ENCODE data around the gene TICRR.
A peak's percentile ranks its signal among the peaks of the same experiment; 100 is the strongest.
"Not testable (repeated sequence)": the region's sequence is repeated elsewhere in the genome, so short reads cannot be mapped to it uniquely, and the experiment has no call there.

Gene TICRR, protein sequence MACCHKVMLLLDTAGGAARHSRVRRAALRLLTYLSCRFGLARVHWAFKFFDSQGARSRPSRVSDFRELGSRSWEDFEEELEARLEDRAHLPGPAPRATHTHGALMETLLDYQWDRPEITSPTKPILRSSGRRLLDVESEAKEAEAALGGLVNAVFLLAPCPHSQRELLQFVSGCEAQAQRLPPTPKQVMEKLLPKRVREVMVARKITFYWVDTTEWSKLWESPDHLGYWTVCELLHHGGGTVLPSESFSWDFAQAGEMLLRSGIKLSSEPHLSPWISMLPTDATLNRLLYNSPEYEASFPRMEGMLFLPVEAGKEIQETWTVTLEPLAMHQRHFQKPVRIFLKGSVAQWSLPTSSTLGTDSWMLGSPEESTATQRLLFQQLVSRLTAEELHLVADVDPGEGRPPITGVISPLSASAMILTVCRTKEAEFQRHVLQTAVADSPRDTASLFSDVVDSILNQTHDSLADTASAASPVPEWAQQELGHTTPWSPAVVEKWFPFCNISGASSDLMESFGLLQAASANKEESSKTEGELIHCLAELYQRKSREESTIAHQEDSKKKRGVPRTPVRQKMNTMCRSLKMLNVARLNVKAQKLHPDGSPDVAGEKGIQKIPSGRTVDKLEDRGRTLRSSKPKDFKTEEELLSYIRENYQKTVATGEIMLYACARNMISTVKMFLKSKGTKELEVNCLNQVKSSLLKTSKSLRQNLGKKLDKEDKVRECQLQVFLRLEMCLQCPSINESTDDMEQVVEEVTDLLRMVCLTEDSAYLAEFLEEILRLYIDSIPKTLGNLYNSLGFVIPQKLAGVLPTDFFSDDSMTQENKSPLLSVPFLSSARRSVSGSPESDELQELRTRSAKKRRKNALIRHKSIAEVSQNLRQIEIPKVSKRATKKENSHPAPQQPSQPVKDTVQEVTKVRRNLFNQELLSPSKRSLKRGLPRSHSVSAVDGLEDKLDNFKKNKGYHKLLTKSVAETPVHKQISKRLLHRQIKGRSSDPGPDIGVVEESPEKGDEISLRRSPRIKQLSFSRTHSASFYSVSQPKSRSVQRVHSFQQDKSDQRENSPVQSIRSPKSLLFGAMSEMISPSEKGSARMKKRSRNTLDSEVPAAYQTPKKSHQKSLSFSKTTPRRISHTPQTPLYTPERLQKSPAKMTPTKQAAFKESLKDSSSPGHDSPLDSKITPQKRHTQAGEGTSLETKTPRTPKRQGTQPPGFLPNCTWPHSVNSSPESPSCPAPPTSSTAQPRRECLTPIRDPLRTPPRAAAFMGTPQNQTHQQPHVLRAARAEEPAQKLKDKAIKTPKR (N-terminal part only)

DNA sequence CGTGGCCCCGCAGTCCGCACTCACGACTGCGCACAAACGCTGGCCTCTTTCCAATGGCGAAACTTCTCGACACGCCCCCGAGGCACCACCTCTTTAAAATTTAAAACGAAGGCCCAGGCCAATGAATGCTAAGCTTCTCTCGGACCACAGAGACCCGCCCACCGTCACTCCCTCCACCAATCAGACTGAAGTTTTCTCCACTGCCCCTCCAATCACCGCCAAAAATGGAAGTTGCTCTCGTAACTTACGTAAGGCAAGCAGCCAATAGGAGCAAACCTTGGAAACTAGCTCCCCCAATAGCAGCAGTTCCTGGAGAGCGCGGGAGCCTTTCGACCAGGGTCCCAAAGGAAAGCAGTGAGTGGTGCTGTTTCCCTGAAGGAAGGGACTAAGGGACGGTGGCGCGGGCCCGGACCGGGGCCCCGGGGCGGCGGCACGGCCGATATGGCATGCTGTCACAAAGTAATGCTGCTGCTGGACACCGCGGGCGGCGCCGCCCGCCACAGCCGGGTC is at the start of gene TICRR:
TICRR (plus strand) TSS at position 324 of the 510 bp plus-strand sequence; CDS start at position 442, 118 bp downstream.
- peak; percentile 85 to 91 for DNase-seq (ENCODE audit: low read depth in 2 of 2, low spot score in 1 of 2)

GRCh38 chr15:89526181-89526580 is 49.1 kb upstream of the TICRR start:
- DNase-seq (ENCODE audit: low read depth in 2 of 2, low spot score in 1 of 2) = no peak

DNA sequence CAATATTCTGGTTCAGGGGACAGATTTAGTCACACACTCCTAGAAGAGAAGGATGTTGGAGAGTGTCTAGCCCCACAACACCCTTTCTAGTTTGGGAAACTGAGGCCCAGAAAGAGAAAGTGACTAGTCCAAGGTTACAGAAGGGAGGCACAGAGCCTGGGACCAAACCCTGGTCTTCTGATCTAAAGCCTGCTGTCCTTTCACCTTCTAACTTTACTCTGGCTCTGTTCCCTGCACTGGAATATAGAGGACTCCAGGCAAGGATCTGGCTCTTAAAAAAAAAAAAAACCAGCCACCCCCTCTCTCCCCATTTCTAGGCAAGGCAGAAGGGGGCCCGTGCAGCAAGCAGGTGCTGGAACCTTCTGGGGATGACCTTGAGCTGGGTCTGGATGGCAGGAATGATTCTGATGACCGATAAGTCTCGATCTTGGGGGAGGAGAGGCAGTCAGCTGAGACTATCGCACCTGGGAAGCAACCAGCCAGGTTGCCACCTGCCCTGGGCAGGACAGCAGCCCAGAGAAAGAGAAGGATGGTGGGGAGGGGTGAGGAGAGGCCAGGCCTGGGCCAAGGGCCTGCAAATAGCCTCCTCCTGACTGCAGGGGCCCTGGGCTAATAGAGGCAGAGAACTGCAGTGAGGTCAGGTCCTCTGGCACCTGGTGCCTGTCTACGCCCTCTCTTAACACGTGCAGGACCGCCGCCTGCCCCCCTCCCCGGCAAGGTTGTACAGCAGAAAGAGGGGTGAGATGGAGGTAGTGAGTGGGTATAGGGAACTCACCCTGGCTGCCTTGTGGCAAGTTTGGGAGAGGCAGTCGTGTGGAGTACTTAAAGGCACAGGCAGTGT is 48.4 kb upstream of the TICRR start:
- DNase-seq (ENCODE audit: low read depth in 2 of 2, low spot score in 1 of 2) = no peak

GRCh38 chr15:89528757-89529352 is 46.4 kb upstream of the TICRR start:
- DNase-seq (ENCODE audit: low read depth in 2 of 2, low spot score in 1 of 2) = no peak

DNA sequence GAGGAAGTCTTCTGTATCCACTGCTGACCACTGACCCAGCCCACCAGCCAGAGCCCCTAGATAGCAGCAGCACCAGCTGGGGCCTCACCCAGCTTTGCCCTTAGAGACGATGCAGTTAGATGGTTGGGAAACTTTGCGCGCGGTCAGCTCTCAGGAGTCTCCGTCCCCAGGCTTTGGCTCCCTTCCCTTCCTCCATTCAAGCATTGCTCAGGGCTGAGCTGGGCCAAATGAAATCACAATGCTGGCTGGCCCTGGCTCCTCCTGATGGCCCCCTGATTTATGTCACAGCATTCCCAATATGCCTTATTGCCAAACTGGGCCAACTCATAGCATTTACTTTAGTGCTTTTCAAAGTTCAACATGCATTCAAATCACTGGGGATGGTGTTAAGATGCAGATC is 44.3 kb upstream of the TICRR start:
- DNase-seq (ENCODE audit: low read depth in 2 of 2, low spot score in 1 of 2) = no peak

- DNase-seq (ENCODE audit: low read depth in 2 of 2, low spot score in 1 of 2) = no peak
These were observed 43.3 kb upstream of the TICRR start for GRCh38 chr15:89531796-89532537.

GRCh38 chr15:89533861-89534544 is 41.3 kb upstream of the TICRR start:
- no peak for DNase-seq (ENCODE audit: low read depth in 2 of 2, low spot score in 1 of 2)

DNA sequence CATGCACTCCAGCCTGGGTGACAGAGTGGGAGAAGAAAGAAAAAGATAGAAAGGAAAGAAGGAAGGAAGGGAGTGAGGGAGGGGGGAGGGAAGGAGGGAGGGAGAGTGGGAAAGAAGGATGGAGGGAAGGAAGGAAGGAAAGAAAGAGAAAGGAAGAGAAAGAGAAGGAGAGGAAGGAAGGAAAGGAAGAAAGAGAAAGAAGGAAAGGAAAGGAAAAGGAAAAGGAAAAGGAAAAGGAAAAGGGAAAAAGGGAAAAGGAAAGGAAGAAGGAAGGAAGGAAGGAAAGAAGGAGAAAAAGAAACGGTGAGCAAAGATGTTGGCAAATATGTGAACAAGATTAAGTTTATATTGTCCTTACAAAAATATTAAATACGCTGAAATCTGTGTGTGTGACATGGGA is 36.2 kb upstream of the TICRR start:
- no peak for DNase-seq (ENCODE audit: low read depth in 2 of 2, low spot score in 1 of 2)

DNA sequence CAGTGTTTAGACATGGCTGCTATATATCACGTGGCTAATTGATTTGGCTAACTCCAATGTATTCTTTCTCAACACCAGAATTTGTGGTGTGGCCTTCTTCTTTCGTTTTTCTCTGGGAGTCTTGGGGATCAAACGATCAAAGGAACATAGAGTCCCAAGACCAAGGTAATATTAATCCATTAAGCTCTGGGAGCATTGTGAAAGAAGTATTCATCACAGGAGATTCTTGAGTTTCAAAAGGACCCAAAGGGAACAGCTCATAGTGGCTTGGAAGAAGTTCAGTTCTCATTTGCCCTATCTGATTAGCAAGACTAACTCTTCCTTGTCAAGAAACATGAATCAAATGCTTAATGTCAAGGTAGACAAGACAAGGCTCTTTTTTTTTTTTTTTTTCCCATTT is 32.9 kb upstream of the TICRR start:
- DNase-seq (ENCODE audit: low read depth in 2 of 2, low spot score in 1 of 2) = no peak

DNA sequence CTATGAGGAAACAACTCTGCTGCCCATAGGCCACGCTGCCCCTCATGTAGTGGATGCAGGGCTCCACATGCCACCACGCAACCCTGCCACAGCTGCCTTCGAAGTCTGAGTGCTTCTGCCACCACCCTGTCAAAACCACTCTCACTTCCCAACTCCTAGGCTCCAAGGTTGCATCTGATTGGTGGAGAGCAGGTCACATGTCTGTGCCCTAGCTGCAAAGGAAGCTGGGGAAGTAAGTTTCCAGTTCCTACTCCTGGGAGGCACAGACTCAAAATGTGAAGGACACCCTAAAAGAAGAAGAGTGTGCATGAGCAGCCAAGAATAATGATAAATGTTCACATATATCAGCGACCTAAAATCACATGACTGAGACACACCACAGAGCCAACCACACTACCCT is 31.9 kb upstream of the TICRR start:
- DNase-seq (ENCODE audit: low read depth in 2 of 2, low spot score in 1 of 2) = no peak

DNA sequence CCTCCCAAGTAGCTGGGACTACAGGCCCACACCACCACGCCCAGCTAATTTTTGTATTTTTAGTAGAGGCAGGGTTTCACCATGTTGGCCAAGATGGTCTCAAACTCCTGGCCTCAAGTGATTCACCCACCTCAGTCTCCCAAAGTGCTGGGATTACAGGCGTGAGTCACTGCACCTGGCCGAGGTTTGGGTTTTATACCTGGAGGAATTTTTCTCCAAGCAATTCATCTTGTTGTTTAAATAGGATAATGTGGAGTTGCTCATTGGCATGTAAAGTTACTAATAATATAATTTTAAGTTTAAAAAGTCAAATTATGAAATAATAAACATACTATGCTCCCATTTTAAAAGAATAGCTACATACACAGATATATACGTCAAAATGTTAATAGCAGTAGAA is 26.1 kb upstream of the TICRR start:
- DNase-seq (ENCODE audit: low read depth in 2 of 2, low spot score in 1 of 2) = not testable (repeated sequence)

- no peak for DNase-seq (ENCODE audit: low read depth in 2 of 2, low spot score in 1 of 2)
These were observed 24.8 kb upstream of the TICRR start for GRCh38 chr15:89550427-89550826.

DNA sequence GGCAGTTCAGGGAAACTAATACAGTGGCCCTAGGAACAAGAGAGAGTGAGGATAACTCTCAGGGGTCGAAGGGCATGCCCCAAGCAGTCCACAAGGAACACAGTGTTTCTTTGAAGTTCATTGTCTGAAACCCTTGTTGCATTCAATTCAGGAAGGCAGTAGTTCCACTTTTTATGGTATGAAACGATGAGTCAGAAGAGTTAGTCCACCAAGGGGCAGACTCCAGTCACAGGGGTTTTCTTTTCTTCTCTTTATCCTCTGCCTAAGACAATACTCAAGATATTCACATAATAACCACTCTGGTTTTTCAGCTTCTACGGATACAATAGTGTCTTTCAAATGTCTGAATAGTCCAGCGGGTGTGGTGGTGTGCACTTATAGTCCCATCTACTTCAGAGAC is 23.7 kb upstream of the TICRR start:
- no peak for DNase-seq (ENCODE audit: low read depth in 2 of 2, low spot score in 1 of 2)

GRCh38 chr15:89553632-89554031 is 21.6 kb upstream of the TICRR start:
- no peak for DNase-seq (ENCODE audit: low read depth in 2 of 2, low spot score in 1 of 2)

- no peak for DNase-seq (ENCODE audit: low read depth in 2 of 2, low spot score in 1 of 2)
These were observed 21.0 kb upstream of the TICRR start for GRCh38 chr15:89554247-89554646.

- no peak for DNase-seq (ENCODE audit: low read depth in 2 of 2, low spot score in 1 of 2)
These were observed 19.5 kb upstream of the TICRR start for GRCh38 chr15:89555768-89556167.

DNA sequence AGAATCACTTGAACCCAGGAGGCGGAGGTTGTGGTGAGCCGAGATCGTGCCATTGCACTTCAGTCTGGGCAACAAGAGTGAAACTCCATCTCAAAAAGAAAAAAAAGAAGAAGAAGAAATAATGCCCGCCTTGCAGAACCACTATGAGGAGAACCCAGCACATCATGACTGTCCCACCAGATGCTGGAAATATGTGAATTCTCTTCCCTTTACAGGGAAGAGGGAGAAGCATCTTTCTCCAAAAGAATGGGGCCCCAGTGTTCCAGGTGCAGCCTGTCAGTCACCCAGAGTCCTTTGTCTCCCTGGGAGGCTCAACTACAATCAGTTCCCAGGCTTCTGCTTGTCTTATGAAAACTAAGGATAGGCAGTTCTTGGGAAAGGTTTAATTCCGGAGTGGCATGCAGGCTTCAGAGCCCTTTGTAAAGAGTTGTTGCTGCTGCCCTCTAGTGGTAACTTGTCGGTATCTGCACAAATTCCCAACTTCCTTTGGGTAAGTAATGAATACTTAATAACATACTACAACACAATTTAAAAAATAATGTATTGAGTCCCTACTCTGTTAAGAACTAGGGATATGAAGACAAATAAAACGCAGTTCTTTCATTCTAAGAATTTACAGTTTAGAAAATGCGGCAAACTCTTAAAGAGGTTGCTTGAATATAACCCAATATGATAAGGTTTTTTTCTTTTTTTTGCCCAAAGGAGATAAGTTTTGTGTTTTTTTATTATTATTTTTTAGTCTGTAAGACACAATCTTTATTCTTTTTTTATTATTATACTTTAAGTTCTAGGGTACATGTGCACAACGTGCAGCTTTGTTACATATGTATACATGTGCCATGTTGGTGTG is 18.6 kb upstream of the TICRR start:
- peak in 1 of 2 donors; percentile 9 for DNase-seq (ENCODE audit: low read depth in 2 of 2, low spot score in 1 of 2)

Measured in stimulated activated CD8-positive, alpha-beta memory T cell treated with anti-CD3 and anti-CD28 coated beads, Interleukin-4, amount 100 ng/mL, for 4 hours (primary cell).